Common myeloid progenitor, CD34-positive (primary cell): ENCODE measurements around the gene FBXO2.
A peak's percentile ranks its signal among the peaks of the same experiment; 100 is the strongest.

Source experiments
- CTCF ChIA-PET: fragments of 350-600 bp; sonication (Branson Sonifier 250); formaldehyde crosslinking; loops from one replicate; lab custom pipeline; 2021; ENCODE audit warnings: antibody characterized with exemption; lab: Charles Lee
- POLR2A ChIA-PET: fragments of 350-600 bp; sonication (Branson Sonifier 250); formaldehyde crosslinking; loops from one replicate; lab custom pipeline; 2021; ENCODE audit warnings: antibody characterized with exemption; lab: Charles Lee
- DNase-seq, 3 donors: peaks; one replicate each; pipeline versions ENCODE4 v3.0.0 to v3.0.0-alpha.2; 2013
- H3K27ac ChIP-seq, 2 experiments: 1 replicate in 1 of 2; 2 replicates in 1 of 2; pipeline ENCODE4 v1.7.0; 2013; ENCODE audit warnings: inconsistent platforms in 2 of 2, low read length in 2 of 2, mild to moderate bottlenecking in 2 of 2, low read depth in 1 of 2, moderate library complexity in 1 of 2; ENCODE audit not compliant: severe bottlenecking in 2 of 2, insufficient read depth in 1 of 2, poor library complexity in 1 of 2
- H3K27me3 ChIP-seq, 5 experiments: replicated peaks in 2 of 5; 1 replicate in 3 of 5; 2 replicates in 2 of 5; pipeline versions ENCODE4 v1.6.1 to v1.7.0; 2013; ENCODE audit warnings: low read length in 4 of 5, mild to moderate bottlenecking in 2 of 5, moderate library complexity in 2 of 5, inconsistent platforms in 1 of 5; ENCODE audit not compliant: insufficient read depth in 5 of 5, control insufficient read depth in 4 of 5
- H3K36me3 ChIP-seq, 4 experiments: 1 replicate in 2 of 4; 2 replicates in 2 of 4; pipeline versions ENCODE4 v1.6.1 to v1.7.0; 2013; ENCODE audit warnings: low read length in 3 of 4, control low read depth in 1 of 4, mild to moderate bottlenecking in 1 of 4; ENCODE audit not compliant: control insufficient read depth in 4 of 4, insufficient read depth in 4 of 4
- H3K4me1 ChIP-seq, 4 experiments: 1 replicate in 3 of 4; 2 replicates in 1 of 4; pipeline versions ENCODE4 v1.6.1 to v1.7.1; 2013; ENCODE audit warnings: low read length in 3 of 4, mild to moderate bottlenecking in 3 of 4, control low read depth in 1 of 4, inconsistent platforms in 1 of 4, moderate library complexity in 1 of 4; ENCODE audit not compliant: control insufficient read depth in 4 of 4, insufficient read depth in 4 of 4; ENCODE audit errors: control extremely low read depth in 1 of 4
- H3K4me3 ChIP-seq, 7 experiments: 1 replicate in 4 of 7; 2 replicates in 3 of 7; pipeline versions ENCODE4 v1.5.1 to v1.7.0; 2013; ENCODE audit warnings: mild to moderate bottlenecking in 7 of 7, low read length in 6 of 7, moderate library complexity in 6 of 7, inconsistent platforms in 2 of 7, low read depth in 2 of 7, control low read depth in 1 of 7; ENCODE audit not compliant: insufficient read depth in 4 of 7, control insufficient read depth in 1 of 7; ENCODE audit errors: extremely low read depth in 1 of 7
- H3K9me3 ChIP-seq, 5 experiments: 1 replicate in 4 of 5; 2 replicates in 1 of 5; pipeline versions ENCODE4 v1.6.1 to v1.7.1; 2013; ENCODE audit warnings: low read length in 4 of 5, mild to moderate bottlenecking in 2 of 5, inconsistent platforms in 1 of 5, low read depth in 1 of 5, moderate library complexity in 1 of 5; ENCODE audit not compliant: control insufficient read depth in 4 of 5, insufficient read depth in 2 of 5; ENCODE audit errors: control extremely low read depth in 1 of 5
- WGBS: methylation state at CpG from one replicate; pipeline ENCODE4 v1.1.5; 2013; ENCODE audit not compliant: insufficient coverage; 5-methylcytosine and 5-hydroxymethylcytosine counted together

The FBXO2 gene

DNA sequence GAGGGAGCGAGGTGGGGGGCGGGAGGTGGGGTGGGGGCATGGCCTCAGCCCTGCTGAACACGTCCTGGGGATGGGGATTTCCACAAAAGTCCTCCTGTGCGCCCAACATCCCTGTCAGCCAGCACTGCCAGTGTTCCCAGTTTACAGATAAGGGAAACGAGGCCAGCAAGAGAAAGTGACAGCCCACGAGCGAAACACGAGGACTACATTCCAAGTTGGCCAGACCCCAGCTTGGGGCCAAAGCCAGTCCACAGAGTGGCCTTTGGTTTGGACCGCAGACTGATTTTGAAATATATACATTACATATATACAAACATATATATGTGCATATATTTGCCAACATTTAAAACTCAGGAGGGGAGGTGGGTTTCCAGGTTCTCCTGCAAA, 5.0 kb downstream of the FBXO2 start:
- ChIA-PET POLR2A (no interaction called here), CTCF (interaction anchor here (0.9 to 4.5 kb wide), 8 partner anchors 14 to 611 kb away, joined by 4 to 27 read pairs (median 6); partner anchors contain the start of gene FBXO6)
- Histone ChIP-seq H3K36me3 (no peaks in the 10 kb centered on the region), H3K9me3 (no peaks in the 10 kb centered on the region), H3K27ac (no peak overlapping the region), H3K4me3 (peak overlapping the region in 1 of 7 experiments; percentile 31), H3K4me1 (peaks cover 0 to 16% (median 11%) of the 10 kb centered on the region in 4 experiments), H3K27me3 (peaks cover 2 to 49% (median 12%) of the 10 kb centered on the region in 5 experiments)
- no peak for DNase-seq
- WGBS = 15% methylated on average over 2 of the region's 9 CpGs

DNA sequence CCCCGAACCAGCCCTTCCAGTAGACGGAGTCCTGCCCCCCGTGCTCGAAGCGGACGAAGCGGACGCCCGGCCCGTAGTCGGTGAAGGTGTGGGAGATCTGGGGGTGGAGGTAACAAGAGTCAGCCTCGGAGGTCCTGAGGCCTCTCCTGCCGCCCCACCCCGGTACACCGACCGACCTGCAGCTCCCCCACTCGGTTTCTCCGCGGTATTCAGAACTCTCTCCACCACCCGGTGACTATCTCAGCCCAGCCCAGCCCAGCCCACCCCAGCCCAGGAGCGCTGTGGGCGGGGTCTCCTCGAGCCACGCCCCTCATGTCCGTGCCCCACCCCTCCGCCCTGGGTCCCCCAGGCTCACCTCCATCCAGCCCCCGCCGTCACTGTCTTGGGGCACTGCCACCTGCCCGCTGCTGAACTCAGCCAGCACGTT, 5.5 kb downstream of the FBXO2 start:
- 35% methylated on average over 17 of the region's 30 CpGs for WGBS
- H3K27ac ChIP-seq = no peak overlapping the region
- ChIA-PET CTCF (interaction anchor here (1.3 to 4.5 kb wide), 6 partner anchors 14 to 611 kb away, joined by 3 to 27 read pairs (median 9); partner anchors contain the start of gene FBXO6), POLR2A (no interaction called here)
- peaks cover 2 to 44% (median 12%) of the 10 kb centered on the region in 5 experiments for H3K27me3 ChIP-seq
- peak in 2 of 3 donors; percentile 22 to 27 for DNase-seq
- no peaks in the 10 kb centered on the region for H3K36me3 ChIP-seq
- peaks cover 0 to 16% (median 9%) of the 10 kb centered on the region in 4 experiments for H3K4me1 ChIP-seq
- no peaks in the 10 kb centered on the region for H3K9me3 ChIP-seq
- no peak overlapping the region for H3K4me3 ChIP-seq

DNA sequence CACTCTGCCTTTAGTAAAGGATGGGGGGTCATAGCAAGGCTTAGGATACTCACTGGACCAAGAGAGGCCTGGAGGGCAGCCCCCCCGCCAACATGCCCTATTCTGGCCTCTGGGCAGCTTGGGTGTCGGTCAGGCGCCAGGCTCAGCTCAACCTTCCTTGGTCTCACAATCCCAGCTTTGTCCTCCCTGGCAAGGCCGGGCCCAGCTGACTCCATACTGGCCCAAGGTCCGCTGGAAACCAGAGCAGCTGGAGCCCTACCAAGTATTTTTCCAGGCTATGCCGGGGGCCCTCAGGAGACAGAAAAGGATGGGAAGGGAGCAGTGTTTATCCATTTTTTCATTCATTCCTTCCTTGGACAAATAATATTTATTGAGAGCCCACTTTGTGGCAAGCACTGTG, 6.2 kb downstream of the FBXO2 start:
- H3K27ac ChIP-seq = no peak overlapping the region
- peaks cover 2 to 42% (median 14%) of the 10 kb centered on the region in 5 experiments for H3K27me3 ChIP-seq
- no peak overlapping the region for H3K4me3 ChIP-seq
- no peaks in the 10 kb centered on the region for H3K36me3 ChIP-seq
- H3K4me1 ChIP-seq = peaks cover 0 to 16% (median 9%) of the 10 kb centered on the region in 4 experiments
- no peak for DNase-seq
- H3K9me3 ChIP-seq = no peaks in the 10 kb centered on the region
- WGBS = 97% methylated on average over 3 of the region's 6 CpGs
- CTCF ChIA-PET = interaction anchor here (1.3 to 4.5 kb wide), 4 partner anchors 15 to 610 kb away, joined by 3 to 27 read pairs (median 9); partner anchors contain the start of gene FBXO6
- POLR2A ChIA-PET = interaction anchor here (0.7 kb wide), 1 partner anchor 329 kb away, joined by 3 read pairs; no protein-coding TSS in a partner anchor

DNA sequence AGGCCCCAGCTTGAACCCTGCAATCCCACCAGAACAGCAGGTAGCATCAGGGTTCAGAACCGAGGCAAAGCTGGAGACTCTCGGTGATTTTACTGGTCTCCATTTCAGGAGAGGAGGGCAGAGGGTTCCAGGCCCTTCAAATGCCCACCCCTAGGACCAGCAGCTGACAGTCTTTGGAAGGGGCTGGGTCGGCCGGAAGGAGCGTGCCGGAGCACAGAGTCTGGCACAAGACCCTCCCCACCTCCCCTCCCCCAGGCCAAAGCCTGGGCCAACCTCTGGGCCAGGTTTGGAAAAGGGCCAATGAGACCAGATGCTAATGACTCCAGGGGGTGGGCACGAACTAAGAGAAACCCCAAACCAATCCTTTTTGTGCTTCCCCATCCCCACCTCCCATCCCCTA, 6.9 kb downstream of the FBXO2 start:
- Histone ChIP-seq H3K36me3 (no peaks in the 10 kb centered on the region), H3K27ac (no peak overlapping the region), H3K9me3 (no peaks in the 10 kb centered on the region), H3K4me3 (no peak overlapping the region), H3K27me3 (peaks cover 2 to 40% (median 14%) of the 10 kb centered on the region in 5 experiments), H3K4me1 (peaks cover 0 to 16% (median 9%) of the 10 kb centered on the region in 4 experiments)
- WGBS = 100% methylated on average over 3 of the region's 7 CpGs
- POLR2A ChIA-PET = no interaction called here
- CTCF ChIA-PET = interaction anchor here (1.3 to 4.5 kb wide), 5 partner anchors 15 to 610 kb away, joined by 3 to 27 read pairs (median 4); partner anchors contain the start of gene FBXO6
- DNase-seq = no peak

DNA sequence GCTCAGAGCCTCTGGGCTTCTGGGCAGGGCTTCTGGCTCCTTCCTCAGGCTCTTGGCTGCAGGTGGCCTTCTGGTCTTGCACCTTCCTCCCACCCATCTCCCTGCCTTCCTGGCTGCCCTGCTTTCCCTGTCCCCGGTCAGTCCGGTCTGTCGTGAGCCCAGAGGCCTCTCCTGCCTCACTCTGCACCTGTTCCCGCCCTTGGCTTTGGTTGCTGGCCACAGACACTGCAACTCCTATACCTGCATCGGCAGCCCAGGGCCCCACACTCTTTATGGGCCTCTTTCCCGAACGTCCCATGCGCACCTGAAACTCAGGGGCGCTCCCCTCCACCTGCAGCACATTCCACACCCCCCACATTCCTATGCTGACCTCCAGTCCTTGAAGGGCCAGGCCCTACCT, 7.9 kb downstream of the FBXO2 start:
- WGBS = 97% methylated on average over 9 of the region's 9 CpGs
- no peaks in the 10 kb centered on the region for H3K9me3 ChIP-seq

DNA sequence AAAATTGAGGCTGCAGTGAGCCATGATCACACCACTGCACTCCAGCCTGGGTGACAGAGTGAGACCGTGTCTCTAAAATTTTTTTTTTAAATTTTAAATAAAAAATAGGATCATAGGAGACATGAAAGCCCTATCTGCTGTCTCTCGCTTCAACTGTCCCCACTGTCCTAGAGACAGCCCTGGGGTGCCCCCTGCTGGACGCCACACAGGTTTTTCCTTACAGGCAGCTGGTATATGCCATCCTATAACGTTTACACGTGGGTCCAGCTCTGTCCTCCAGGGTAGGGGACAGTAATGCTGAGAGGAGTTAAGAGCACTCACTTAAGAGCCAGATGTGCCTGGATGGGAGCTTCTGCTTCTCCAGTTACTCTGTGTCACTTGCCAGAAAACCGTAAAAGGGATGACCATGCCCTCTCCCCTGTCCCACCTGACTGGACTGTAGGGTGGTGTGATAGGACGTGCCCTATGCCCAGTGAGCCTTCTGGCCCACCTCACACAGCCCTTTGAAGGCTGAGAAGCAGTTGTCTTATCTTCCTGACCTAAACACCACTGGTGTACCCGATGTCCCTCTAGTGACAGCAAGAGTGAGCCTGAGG, 8.5 kb downstream of the FBXO2 start:
- peaks cover 0 to 14% (median 9%) of the 10 kb centered on the region in 4 experiments for H3K4me1 ChIP-seq
- no peaks in the 10 kb centered on the region for H3K9me3 ChIP-seq
- H3K27ac ChIP-seq = no peak overlapping the region
- peak; percentile 74 to 90 (median 84) for DNase-seq
- no peak overlapping the region for H3K4me3 ChIP-seq
- ChIA-PET CTCF (interaction anchor here (0.5 to 3.4 kb wide), 20 partner anchors 8 to 1729 kb away, joined by 3 to 26 read pairs (median 3); partner anchors contain the start of genes DISP3 and FBXO6), POLR2A (no interaction called here)
- 8% methylated on average over 3 of the region's 8 CpGs for WGBS
- peaks cover 0 to 32% (median 11%) of the 10 kb centered on the region in 5 experiments for H3K27me3 ChIP-seq
- H3K36me3 ChIP-seq = no peaks in the 10 kb centered on the region

More for the DNA sequence above, 7.9 kb downstream of the FBXO2 start:
- H3K4me3 ChIP-seq = no peak overlapping the region
- POLR2A ChIA-PET = no interaction called here
- DNase-seq = no peak
- peaks cover 0 to 16% (median 9%) of the 10 kb centered on the region in 4 experiments for H3K4me1 ChIP-seq
- H3K27ac ChIP-seq = no peak overlapping the region
- peaks cover 2 to 36% (median 11%) of the 10 kb centered on the region in 5 experiments for H3K27me3 ChIP-seq
- CTCF ChIA-PET = interaction anchor here (0.5 to 4.5 kb wide), 12 partner anchors 9 to 1729 kb away, joined by 3 to 27 read pairs (median 4); partner anchors contain the start of gene FBXO6
- no peaks in the 10 kb centered on the region for H3K36me3 ChIP-seq

DNA sequence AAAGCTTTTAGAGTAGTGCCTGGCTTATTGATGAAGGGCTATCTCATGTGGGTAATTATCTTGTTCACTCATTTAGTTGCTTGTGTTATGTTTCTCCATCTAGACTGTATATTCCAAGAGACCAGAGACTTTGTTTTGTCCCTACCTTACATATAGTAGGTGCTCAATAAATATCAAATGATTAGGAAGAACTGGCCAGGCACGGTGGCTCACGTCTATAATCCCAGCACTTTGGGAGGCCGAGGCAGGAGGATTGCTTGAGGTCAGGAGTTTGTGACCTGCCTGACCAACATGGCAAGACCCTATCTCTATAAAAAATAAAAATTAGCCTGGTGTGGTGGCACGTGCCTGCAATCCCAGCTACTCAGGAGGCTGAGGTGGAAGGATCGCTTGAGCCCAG, 9.0 kb downstream of the FBXO2 start:
- peaks cover 0 to 10% (median 5%) of the 10 kb centered on the region in 4 experiments for H3K4me1 ChIP-seq
- no peak for DNase-seq
- 100% methylated on average over 2 of the region's 5 CpGs for WGBS
- ChIA-PET CTCF (interaction anchor here (0.6 to 3.4 kb wide), 15 partner anchors 8 to 609 kb away, joined by 3 to 26 read pairs (median 3); partner anchors contain the start of genes DISP3 and FBXO6), POLR2A (no interaction called here)
- H3K27ac ChIP-seq = no peak overlapping the region
- H3K36me3 ChIP-seq = no peaks in the 10 kb centered on the region
- H3K4me3 ChIP-seq = no peak overlapping the region
- peaks cover 0 to 30% (median 11%) of the 10 kb centered on the region in 5 experiments for H3K27me3 ChIP-seq
- H3K9me3 ChIP-seq = no peaks in the 10 kb centered on the region
